ENCODE measurements around the gene SPATA22.
A peak's percentile ranks its signal among the peaks of the same experiment; 100 is the strongest.

Gene SPATA22

DNA sequence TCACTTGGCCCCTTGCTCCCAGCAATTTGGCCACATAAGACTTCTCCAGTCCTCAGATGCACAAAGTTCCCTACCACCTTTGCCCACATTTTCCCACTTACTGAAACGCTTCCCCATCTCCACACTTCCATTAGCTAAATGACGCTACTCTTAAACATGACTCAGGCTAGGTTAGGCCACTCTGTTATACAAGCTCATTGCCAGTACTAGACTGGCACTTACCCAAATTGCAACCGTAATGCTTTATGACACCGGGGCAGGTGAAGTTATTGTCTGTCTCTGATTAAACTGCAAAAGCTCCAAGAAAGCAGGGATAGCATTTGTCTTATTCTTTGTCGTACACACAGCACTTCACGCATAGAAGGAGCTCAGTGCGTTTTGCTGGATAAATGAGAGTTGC is 33.4 kb upstream of the SPATA22 start:
- H3K9me3 ChIP-seq (ENCODE audit: control insufficient read depth in 1 of 2, low read length in 2 of 2) = peaks cover 0 to 5% of the 10 kb centered on the region in 2 donors
- H3K27ac ChIP-seq (ENCODE audit: low read length) = no peak overlapping the region
- no peaks in the 10 kb centered on the region for H3K4me1 ChIP-seq (ENCODE audit: control insufficient read depth in 1 of 2, insufficient read depth in 2 of 2, low read length in 2 of 2)
- no peaks in the 10 kb centered on the region for H3K27me3 ChIP-seq (ENCODE audit: low read depth, low read length)
- H3K36me3 ChIP-seq (ENCODE audit: control insufficient read depth in 1 of 2, insufficient read depth in 2 of 2, low read length in 2 of 2) = no peaks in the 10 kb centered on the region
- no peak overlapping the region for H3K4me3 ChIP-seq (ENCODE audit: low read depth in 1 of 2, low read length in 2 of 2)

DNA sequence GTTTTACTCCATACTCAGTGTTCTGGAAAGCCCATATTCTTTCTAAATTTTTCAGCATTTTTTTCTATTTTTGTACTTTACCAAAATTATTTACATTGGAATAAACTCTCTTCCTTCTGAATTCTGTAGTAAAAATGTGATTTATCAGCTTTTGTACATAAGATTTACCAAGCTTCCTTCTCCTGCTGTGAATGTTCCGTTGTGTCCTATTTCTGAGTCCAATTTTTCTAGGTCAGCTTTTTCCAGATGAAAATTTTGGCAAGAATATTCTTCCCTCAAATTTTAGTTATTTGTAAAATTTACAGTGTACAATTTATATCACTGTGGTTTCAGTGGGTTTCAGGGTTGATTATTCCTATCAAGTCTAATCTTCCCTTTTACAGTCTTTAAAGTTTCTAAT is 31.7 kb upstream of the SPATA22 start:
- Histone ChIP-seq H3K9me3 (ENCODE audit: control insufficient read depth in 1 of 2, low read length in 2 of 2) (peaks cover 0 to 5% of the 10 kb centered on the region in 2 donors), H3K27ac (ENCODE audit: low read length) (no peak overlapping the region), H3K36me3 (ENCODE audit: control insufficient read depth in 1 of 2, insufficient read depth in 2 of 2, low read length in 2 of 2) (no peaks in the 10 kb centered on the region), H3K4me3 (ENCODE audit: low read depth in 1 of 2, low read length in 2 of 2) (no peak overlapping the region), H3K27me3 (ENCODE audit: low read depth, low read length) (no peaks in the 10 kb centered on the region), H3K4me1 (ENCODE audit: control insufficient read depth in 1 of 2, insufficient read depth in 2 of 2, low read length in 2 of 2) (no peaks in the 10 kb centered on the region)

- Histone ChIP-seq H3K27ac (ENCODE audit: low read length) (no peak overlapping the region), H3K4me3 (ENCODE audit: low read depth in 1 of 2, low read length in 2 of 2) (no peak overlapping the region), H3K4me1 (ENCODE audit: control insufficient read depth in 1 of 2, insufficient read depth in 2 of 2, low read length in 2 of 2) (no peaks in the 10 kb centered on the region), H3K9me3 (ENCODE audit: control insufficient read depth in 1 of 2, low read length in 2 of 2) (peaks cover 0 to 5% of the 10 kb centered on the region in 2 donors), H3K36me3 (ENCODE audit: control insufficient read depth in 1 of 2, insufficient read depth in 2 of 2, low read length in 2 of 2) (no peaks in the 10 kb centered on the region), H3K27me3 (ENCODE audit: low read depth, low read length) (no peaks in the 10 kb centered on the region)
Observed at GRCh38 chr17:3502466-3502865, 30.8 kb upstream of the SPATA22 start.

GRCh38 chr17:3501344-3501743 is 29.7 kb upstream of the SPATA22 start:
- Histone ChIP-seq H3K4me3 (ENCODE audit: low read depth in 1 of 2, low read length in 2 of 2) (no peak overlapping the region), H3K27me3 (ENCODE audit: low read depth, low read length) (no peaks in the 10 kb centered on the region), H3K27ac (ENCODE audit: low read length) (no peak overlapping the region), H3K4me1 (ENCODE audit: control insufficient read depth in 1 of 2, insufficient read depth in 2 of 2, low read length in 2 of 2) (no peaks in the 10 kb centered on the region), H3K36me3 (ENCODE audit: control insufficient read depth in 1 of 2, insufficient read depth in 2 of 2, low read length in 2 of 2) (no peaks in the 10 kb centered on the region), H3K9me3 (ENCODE audit: control insufficient read depth in 1 of 2, low read length in 2 of 2) (peaks cover 0 to 5% of the 10 kb centered on the region in 2 donors)

- no peaks in the 10 kb centered on the region for H3K4me1 ChIP-seq (ENCODE audit: control insufficient read depth in 1 of 2, insufficient read depth in 2 of 2, low read length in 2 of 2)
- no peaks in the 10 kb centered on the region for H3K36me3 ChIP-seq (ENCODE audit: control insufficient read depth in 1 of 2, insufficient read depth in 2 of 2, low read length in 2 of 2)
- no peaks in the 10 kb centered on the region for H3K27me3 ChIP-seq (ENCODE audit: low read depth, low read length)
- no peak overlapping the region for H3K27ac ChIP-seq (ENCODE audit: low read length)
- no peak overlapping the region for H3K4me3 ChIP-seq (ENCODE audit: low read depth in 1 of 2, low read length in 2 of 2)
- H3K9me3 ChIP-seq (ENCODE audit: control insufficient read depth in 1 of 2, low read length in 2 of 2) = peaks cover 0 to 5% of the 10 kb centered on the region in 2 donors
Observed at GRCh38 chr17:3497101-3497500, 25.5 kb upstream of the SPATA22 start.

GRCh38 chr17:3485481-3486068 is 14.0 kb upstream of the SPATA22 start:
- Histone ChIP-seq H3K9me3 (ENCODE audit: control insufficient read depth in 1 of 2, low read length in 2 of 2) (no peaks in the 10 kb centered on the region), H3K4me3 (ENCODE audit: low read depth in 1 of 2, low read length in 2 of 2) (no peak overlapping the region), H3K27me3 (ENCODE audit: low read depth, low read length) (no peaks in the 10 kb centered on the region), H3K36me3 (ENCODE audit: control insufficient read depth in 1 of 2, insufficient read depth in 2 of 2, low read length in 2 of 2) (no peaks in the 10 kb centered on the region), H3K27ac (ENCODE audit: low read length) (no peak overlapping the region), H3K4me1 (ENCODE audit: control insufficient read depth in 1 of 2, insufficient read depth in 2 of 2, low read length in 2 of 2) (no peaks in the 10 kb centered on the region)

GRCh38 chr17:3482852-3483251 is 11.2 kb upstream of the SPATA22 start:
- no peaks in the 10 kb centered on the region for H3K9me3 ChIP-seq (ENCODE audit: control insufficient read depth in 1 of 2, low read length in 2 of 2)
- no peaks in the 10 kb centered on the region for H3K27me3 ChIP-seq (ENCODE audit: low read depth, low read length)
- no peak overlapping the region for H3K4me3 ChIP-seq (ENCODE audit: low read depth in 1 of 2, low read length in 2 of 2)
- no peak overlapping the region for H3K27ac ChIP-seq (ENCODE audit: low read length)
- H3K4me1 ChIP-seq (ENCODE audit: control insufficient read depth in 1 of 2, insufficient read depth in 2 of 2, low read length in 2 of 2) = no peaks in the 10 kb centered on the region
- no peaks in the 10 kb centered on the region for H3K36me3 ChIP-seq (ENCODE audit: control insufficient read depth in 1 of 2, insufficient read depth in 2 of 2, low read length in 2 of 2)

DNA sequence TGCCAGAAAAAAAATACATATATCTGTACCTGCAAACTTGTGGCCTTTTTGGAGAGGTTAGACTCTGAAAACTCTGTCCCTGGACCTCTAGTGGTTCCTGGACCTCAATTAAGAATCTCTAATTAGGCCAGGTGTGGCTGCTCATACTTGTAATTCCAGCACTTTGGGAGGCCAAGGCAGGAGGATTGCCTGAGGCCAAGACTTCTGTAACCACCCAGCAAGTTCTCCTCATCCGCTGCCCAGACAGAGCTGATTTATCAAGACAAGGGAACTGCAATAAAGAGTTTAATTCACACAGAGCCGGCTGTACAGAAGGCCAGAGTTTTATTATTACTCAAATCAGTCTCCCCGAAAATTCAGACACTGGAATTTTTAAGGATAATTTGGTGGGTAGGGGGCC is 8.4 kb upstream of the SPATA22 start:
- Histone ChIP-seq H3K27ac (ENCODE audit: low read length) (no peak overlapping the region), H3K4me3 (ENCODE audit: low read depth in 1 of 2, low read length in 2 of 2) (no peak overlapping the region), H3K36me3 (ENCODE audit: control insufficient read depth in 1 of 2, insufficient read depth in 2 of 2, low read length in 2 of 2) (no peaks in the 10 kb centered on the region), H3K4me1 (ENCODE audit: control insufficient read depth in 1 of 2, insufficient read depth in 2 of 2, low read length in 2 of 2) (peaks cover under 1 to 1% of the 10 kb centered on the region in 2 donors), H3K9me3 (ENCODE audit: control insufficient read depth in 1 of 2, low read length in 2 of 2) (no peaks in the 10 kb centered on the region), H3K27me3 (ENCODE audit: low read depth, low read length) (no peaks in the 10 kb centered on the region)

GRCh38 chr17:3475812-3476610 is 4.4 kb upstream of the SPATA22 start, which contains the start of gene ASPA:
Gene ASPA (plus strand): TSS chr17:3475997. CDS start chr17:3476160, 163 bp downstream.
- peaks cover 5 to 13% of the 10 kb centered on the region in 2 donors for H3K4me1 ChIP-seq (ENCODE audit: control insufficient read depth in 1 of 2, insufficient read depth in 2 of 2, low read length in 2 of 2)
- no peaks in the 10 kb centered on the region for H3K9me3 ChIP-seq (ENCODE audit: control insufficient read depth in 1 of 2, low read length in 2 of 2)
- no peaks in the 10 kb centered on the region for H3K27me3 ChIP-seq (ENCODE audit: low read depth, low read length)
- no peaks in the 10 kb centered on the region for H3K36me3 ChIP-seq (ENCODE audit: control insufficient read depth in 1 of 2, insufficient read depth in 2 of 2, low read length in 2 of 2)
- peak within 1 kb of the TSS; percentile 88 for H3K27ac ChIP-seq (ENCODE audit: low read length)
- peak within 1 kb of the TSS; percentile 58 to 74 for H3K4me3 ChIP-seq (ENCODE audit: low read depth in 1 of 2, low read length in 2 of 2)

DNA sequence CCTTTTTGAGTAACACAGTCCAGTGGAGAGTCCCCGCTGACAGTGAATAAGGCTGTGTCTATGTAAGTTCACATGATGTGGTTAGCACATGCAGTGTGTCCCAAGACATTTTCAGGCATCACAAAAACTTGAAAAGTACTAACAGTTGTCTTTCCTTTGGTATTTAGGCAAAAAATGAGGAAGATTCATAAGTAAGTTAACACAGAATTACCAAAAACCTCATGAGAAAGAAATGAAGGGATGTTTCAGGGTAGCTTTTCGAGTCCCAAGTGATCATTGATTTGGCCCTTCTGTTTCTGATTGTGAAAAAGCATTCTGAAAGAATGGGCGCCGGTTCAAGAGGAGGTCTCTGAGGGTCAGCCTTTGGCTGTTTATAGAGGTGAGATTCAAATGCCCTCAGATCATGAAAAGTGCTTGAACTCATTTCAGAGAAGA is 3.6 kb upstream of the SPATA22 start:
- H3K36me3 ChIP-seq (ENCODE audit: control insufficient read depth in 1 of 2, insufficient read depth in 2 of 2, low read length in 2 of 2) = no peaks in the 10 kb centered on the region
- H3K4me1 ChIP-seq (ENCODE audit: control insufficient read depth in 1 of 2, insufficient read depth in 2 of 2, low read length in 2 of 2) = peaks cover 5 to 13% of the 10 kb centered on the region in 2 donors
- peak overlapping the region; percentile 68 for H3K27ac ChIP-seq (ENCODE audit: low read length)
- H3K27me3 ChIP-seq (ENCODE audit: low read depth, low read length) = no peaks in the 10 kb centered on the region
- H3K4me3 ChIP-seq (ENCODE audit: low read depth in 1 of 2, low read length in 2 of 2) = no peak overlapping the region
- H3K9me3 ChIP-seq (ENCODE audit: control insufficient read depth in 1 of 2, low read length in 2 of 2) = no peaks in the 10 kb centered on the region

DNA sequence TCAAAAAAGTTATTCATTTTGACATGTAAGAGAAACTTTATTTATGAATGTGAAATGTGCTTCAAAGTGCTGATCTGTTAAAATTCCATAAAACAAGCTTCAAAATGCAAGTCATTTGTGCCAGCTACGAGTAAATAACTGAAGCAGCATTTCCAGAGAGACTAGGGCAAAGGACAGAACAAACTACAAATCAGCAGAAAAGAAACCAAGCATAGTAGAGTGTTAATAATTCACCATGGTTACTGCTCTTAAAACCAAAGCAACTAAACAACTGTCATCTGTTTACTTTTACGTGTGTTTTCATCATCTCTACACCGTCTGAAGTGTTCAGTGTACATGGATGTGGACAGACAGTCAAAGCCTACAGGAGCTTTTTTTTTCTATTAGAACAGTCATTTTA is 2.6 kb upstream of the SPATA22 start:
- peak overlapping the region in 1 of 2 donors; percentile 26 for H3K4me3 ChIP-seq (ENCODE audit: low read depth in 1 of 2, low read length in 2 of 2)
- peaks cover 5 to 13% of the 10 kb centered on the region in 2 donors for H3K4me1 ChIP-seq (ENCODE audit: control insufficient read depth in 1 of 2, insufficient read depth in 2 of 2, low read length in 2 of 2)
- no peaks in the 10 kb centered on the region for H3K36me3 ChIP-seq (ENCODE audit: control insufficient read depth in 1 of 2, insufficient read depth in 2 of 2, low read length in 2 of 2)
- no peaks in the 10 kb centered on the region for H3K27me3 ChIP-seq (ENCODE audit: low read depth, low read length)
- peak overlapping the region; percentile 68 for H3K27ac ChIP-seq (ENCODE audit: low read length)
- no peaks in the 10 kb centered on the region for H3K9me3 ChIP-seq (ENCODE audit: control insufficient read depth in 1 of 2, low read length in 2 of 2)
